Cardiac muscle cell (in vitro differentiated cells and primary cell): ENCODE measurements around the gene FCSK. TPM values are rescaled to one million over a fixed set of nuclear protein-coding genes. Genes with fewer than 3 reads are reported as not detected.
"Not testable (repeated sequence)": the region's sequence is repeated elsewhere in the genome, so short reads cannot be mapped to it uniquely, and the experiment has no call there.

Source experiments
- DNase-seq, 2 donors: peaks; one replicate each; pipeline versions ENCODE4 v3.0.0 to v3.0.0-alpha.2; 2010 to 2017; ENCODE audit warnings: low read depth in 1 of 2, low spot score in 1 of 2
- H3K27ac ChIP-seq: fragments of 200-600 bp; sonication (generic); 2 replicates; pipeline ENCODE4 v1.5.1; 2016
- H3K27me3 ChIP-seq: fragments of 200-600 bp; sonication (generic); 2 replicates; pipeline ENCODE4 v1.6.0; 2016; ENCODE audit warnings: control low read depth
- H3K36me3 ChIP-seq: fragments of 200-600 bp; sonication (generic); 2 replicates; pipeline ENCODE4 v1.5.1; 2016; ENCODE audit warnings: control low read depth
- H3K4me1 ChIP-seq: fragments of 200-600 bp; sonication (generic); 2 replicates; pipeline ENCODE4 v1.8.1; 2017; ENCODE audit warnings: low read depth, mild to moderate bottlenecking, mixed run types
- H3K4me3 ChIP-seq: fragments of 200-600 bp; sonication (generic); 2 replicates; pipeline ENCODE4 v1.5.1; 2016; ENCODE audit warnings: mild to moderate bottlenecking
- H3K9me3 ChIP-seq: fragments of 200-600 bp; sonication (generic); 2 replicates; pipeline ENCODE4 v1.5.1; 2017; ENCODE audit warnings: low read depth, mild to moderate bottlenecking, control low read depth
- CTCF ChIP-seq: IDR thresholded peaks from 2 replicates; pipeline ENCODE4 v1.5.1; 2012; ENCODE audit warnings: low read depth, mild to moderate bottlenecking, low read length
- polyA plus RNA-seq: library from polyadenylated mRNA; unstranded; fragments of >200 nt; fragmentation: Nextera tagmentation; extraction: Ambion mirVana; gene quantifications from 2 replicates; pipeline ENCODE4 v1.2.1, GENCODE V29; 2016
- total RNA-seq: library from RNA; depleted of rRNA; stranded (reverse); fragments of >200 nt; gene quantifications from 2 replicates; pipeline ENCODE4 v1.2.3, GENCODE V29; 2016

Gene FCSK
- total and polyA plus RNA-seq, 2 experiments from 2014 or later: 12.0 to 22.5 TPM

GRCh38 chr16:70523076-70523742 is 68.8 kb downstream of the FCSK start, which contains the start of gene COG4:
TSS of gene COG4 (minus strand) at chr16:70523554. CDS start at chr16:70523543, 11 bp downstream.
- Histone ChIP-seq H3K9me3 (no peaks in the 10 kb centered on the region), H3K27ac (peak within 1 kb of the TSS; percentile 88), H3K27me3 (no peaks in the 10 kb centered on the region), H3K36me3 (peaks cover 13% of the 10 kb centered on the region), H3K4me1 (peaks cover 20% of the 10 kb centered on the region), H3K4me3 (peak within 1 kb of the TSS; percentile 91)
- DNase-seq: peak; percentile 85 to 90
- no peak for TF ChIP-seq CTCF

- Histone ChIP-seq H3K36me3 (peaks cover 17% of the 10 kb centered on the region), H3K4me3 (peak within 1 kb of the TSS; percentile 91), H3K4me1 (peaks cover 20% of the 10 kb centered on the region), H3K27ac (peak within 1 kb of the TSS; percentile 88), H3K9me3 (no peaks in the 10 kb centered on the region), H3K27me3 (no peaks in the 10 kb centered on the region)
- peak; percentile 40 to 74 for DNase-seq
- no peak for TF ChIP-seq CTCF
These were observed 69.5 kb downstream of the FCSK start, which contains the start of gene SF3B3 for GRCh38 chr16:70523743-70524398. TSS of gene SF3B3 (plus strand) at chr16:70523816. CDS start at chr16:70526657, 2,841 bp downstream.

DNA sequence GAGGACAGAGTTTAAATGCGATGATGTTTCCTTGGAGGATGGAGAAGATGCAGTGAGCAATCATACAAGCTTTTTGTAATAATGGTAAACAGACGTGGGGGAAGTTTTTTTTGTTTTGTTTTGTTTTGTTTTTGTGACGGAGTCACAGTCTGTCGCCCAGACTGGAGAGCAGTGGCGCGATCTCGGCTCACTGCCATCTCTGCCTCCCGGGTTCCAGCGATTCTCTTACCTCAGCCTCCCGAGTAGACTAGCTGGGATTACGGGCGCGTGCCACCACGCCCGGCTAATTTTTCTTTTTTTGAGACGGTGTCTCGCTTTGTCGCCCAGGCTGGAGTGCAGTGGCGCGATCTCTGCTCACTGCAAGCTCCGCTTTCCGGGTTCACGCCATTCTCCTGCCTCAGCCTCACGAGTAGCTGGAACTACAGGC is 70.0 kb downstream of the FCSK start:
- not testable (repeated sequence) for H3K27me3 ChIP-seq, H3K9me3 ChIP-seq
- H3K27ac ChIP-seq: peak overlapping the region; percentile 88
- H3K4me3 ChIP-seq: peak overlapping the region; percentile 91
- DNase-seq: peak in 1 of 2 donors; percentile 13
- peaks cover 23% of the 10 kb centered on the region for H3K36me3 ChIP-seq
- peaks cover 20% of the 10 kb centered on the region for H3K4me1 ChIP-seq

DNA sequence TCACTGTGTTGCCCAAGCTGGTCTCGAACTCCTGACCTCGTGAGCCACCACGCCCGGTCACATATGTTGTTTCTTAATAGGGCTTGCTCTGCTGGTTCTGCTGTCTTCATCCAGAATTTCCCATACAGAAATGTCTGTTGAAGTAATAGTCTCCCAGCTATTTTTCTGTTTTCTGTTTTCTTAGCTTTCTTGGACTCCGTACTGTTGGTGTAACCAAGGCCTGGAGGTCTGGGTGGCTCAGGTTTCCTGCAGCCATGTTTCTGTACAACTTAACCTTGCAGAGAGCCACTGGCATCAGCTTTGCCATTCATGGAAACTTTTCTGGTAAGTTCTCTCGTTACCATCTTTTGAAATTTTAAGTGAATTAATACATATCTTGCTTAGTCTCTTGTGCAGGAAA is 72.0 kb downstream of the FCSK start:
- Histone ChIP-seq H3K4me3 (no peak overlapping the region), H3K27ac (no peak overlapping the region)
- no peak for DNase-seq

DNA sequence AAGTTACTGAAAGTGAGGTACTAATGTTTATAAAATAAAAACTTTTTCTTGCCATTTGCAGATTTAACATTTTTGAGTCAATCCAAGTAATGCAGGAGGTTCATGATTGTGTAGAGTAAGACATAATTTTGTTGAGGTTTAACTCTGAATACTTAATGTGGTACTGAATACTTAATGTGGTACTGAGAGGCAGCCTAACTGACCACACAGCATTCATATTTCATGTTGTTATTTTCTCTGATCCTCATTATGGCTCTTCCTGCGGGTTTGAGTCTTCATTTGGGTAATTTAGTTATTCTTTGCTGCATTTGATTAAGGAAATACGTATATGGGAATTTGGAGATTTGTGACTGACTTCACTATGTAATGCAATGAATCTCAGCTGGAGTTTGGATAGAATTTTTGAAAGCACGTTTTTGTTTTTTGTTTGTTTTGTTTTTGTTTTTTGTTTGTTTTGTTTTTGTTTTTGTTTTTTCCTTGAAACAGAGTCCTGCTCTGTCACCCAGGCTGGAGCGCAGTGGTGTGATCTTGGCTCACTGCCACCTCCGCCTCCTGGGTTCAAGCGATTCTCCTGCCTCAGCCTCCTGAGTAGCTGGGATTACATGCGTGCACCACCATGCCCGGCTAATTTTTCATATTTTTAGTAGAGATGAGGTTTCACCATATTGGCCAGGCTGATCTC is 73.1 kb downstream of the FCSK start:
- H3K36me3 ChIP-seq: peaks cover 47% of the 10 kb centered on the region
- H3K27ac ChIP-seq: no peak overlapping the region
- H3K27me3 ChIP-seq: no peaks in the 10 kb centered on the region
- no peak for DNase-seq
- H3K4me1 ChIP-seq: peaks cover 18% of the 10 kb centered on the region
- H3K4me3 ChIP-seq: no peak overlapping the region
- no peak for TF ChIP-seq CTCF
- no peaks in the 10 kb centered on the region for H3K9me3 ChIP-seq

More for the DNA sequence above, 72.0 kb downstream of the FCSK start:
- Histone ChIP-seq H3K27me3 (no peaks in the 10 kb centered on the region), H3K4me1 (peaks cover 20% of the 10 kb centered on the region), H3K9me3 (no peaks in the 10 kb centered on the region), H3K36me3 (peaks cover 38% of the 10 kb centered on the region)
- no peak for TF ChIP-seq CTCF
